ENCODE measurements around the gene STPG4.

The STPG4 gene, protein sequence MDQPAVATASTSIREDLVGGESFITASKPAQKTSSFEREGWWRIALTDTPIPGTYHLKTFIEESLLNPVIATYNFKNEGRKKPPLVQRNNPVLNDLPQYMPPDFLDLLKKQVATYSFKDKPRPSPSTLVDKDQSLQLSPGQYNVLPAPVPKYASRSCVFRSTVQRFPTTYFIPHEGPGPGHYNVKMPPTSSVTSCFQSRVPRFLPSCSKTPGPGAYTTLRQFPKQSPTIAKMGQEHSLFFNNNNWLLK

DNA sequence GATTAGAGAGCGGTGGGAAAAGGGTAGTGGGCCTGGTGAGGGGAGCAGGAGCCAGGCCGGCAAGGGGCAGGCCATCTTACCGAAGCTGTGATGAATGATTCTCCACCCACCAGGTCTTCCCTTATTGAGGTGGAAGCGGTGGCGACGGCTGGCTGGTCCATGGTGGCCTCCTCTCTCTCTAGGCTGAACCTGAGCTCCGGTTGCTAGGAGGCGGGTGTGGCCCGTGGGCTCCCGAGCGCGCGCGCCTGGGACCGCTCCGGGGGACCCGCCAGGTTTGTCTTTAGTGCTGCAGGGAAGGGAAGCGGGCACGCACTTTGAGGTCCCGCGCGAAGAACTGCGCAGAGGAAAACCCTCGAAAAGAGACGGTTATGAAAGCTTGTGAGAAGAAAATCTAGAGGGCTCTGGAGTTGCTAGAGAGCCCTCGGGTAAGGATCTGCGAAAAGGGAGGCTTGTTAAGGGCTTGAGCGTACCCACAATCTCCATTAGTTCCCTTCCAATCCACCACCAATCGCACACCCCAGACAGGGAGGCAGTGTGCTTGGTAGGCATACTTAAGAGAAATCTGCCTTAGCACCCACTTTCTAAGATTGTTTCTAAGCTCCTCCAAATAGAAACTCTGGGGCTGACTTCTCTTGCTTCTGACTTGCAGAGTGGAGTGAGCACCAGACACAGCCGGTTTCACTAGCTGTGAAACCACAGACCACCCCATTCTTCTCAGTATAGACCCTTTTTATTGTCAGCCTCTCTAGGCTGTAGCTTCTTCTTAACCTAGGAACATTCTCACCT, at the start of gene STPG4:
Gene STPG4, minus strand, starts transcription at position 218 of the 786 bp plus-strand sequence. Its CDS starts 57 bp downstream, at position 161.
- no peaks in the 10 kb centered on the region for H3K4me1 ChIP-seq (ENCODE audit: control insufficient read depth, insufficient read depth, low read length)
- no peak within 1 kb of the TSS for H3K9ac ChIP-seq (ENCODE audit: low read length)
- DNase-seq (ENCODE audit: low read depth), result no peak
- H3K36me3 ChIP-seq (ENCODE audit: control insufficient read depth, insufficient read depth, low read length, severe bottlenecking), result peaks cover 49% of the 10 kb centered on the region
- no peaks in the 10 kb centered on the region for H3K27me3 ChIP-seq (replicated peaks; ENCODE audit: control insufficient read depth, insufficient read depth, low read length)
- H3K4me3 ChIP-seq (ENCODE audit: low read length), result no peak within 1 kb of the TSS
- no peaks in the 10 kb centered on the region for H3K9me3 ChIP-seq (ENCODE audit: control insufficient read depth, low read length)

DNA sequence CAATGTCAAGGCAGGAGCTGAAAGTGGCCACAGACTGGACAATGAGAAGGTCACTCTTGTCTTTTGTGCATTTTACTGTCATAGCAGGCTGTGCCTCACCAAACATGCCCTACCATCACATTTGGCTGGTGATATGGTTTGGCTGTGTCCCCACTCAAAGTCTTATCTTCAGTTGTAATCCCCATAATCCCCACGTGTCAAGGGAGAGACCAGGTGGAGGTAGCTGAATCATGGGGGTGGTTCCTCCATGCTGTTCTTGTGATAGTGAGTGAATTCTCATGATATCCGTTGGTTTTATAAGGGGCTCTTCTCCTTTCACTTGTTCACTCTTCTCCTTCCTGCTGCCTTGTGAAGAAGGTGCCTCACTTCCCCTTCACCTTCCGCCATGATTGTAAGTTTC, 49.6 kb upstream of the STPG4 start:
- Histone ChIP-seq H3K36me3 (ENCODE audit: control insufficient read depth, insufficient read depth, low read length, severe bottlenecking) (no peaks in the 10 kb centered on the region), H3K4me1 (ENCODE audit: control insufficient read depth, insufficient read depth, low read length) (peaks cover 25% of the 10 kb centered on the region), H3K4me3 (ENCODE audit: low read length) (no peak overlapping the region), H3K9ac (ENCODE audit: low read length) (no peak overlapping the region), H3K27me3 (replicated peaks; ENCODE audit: control insufficient read depth, insufficient read depth, low read length) (no peaks in the 10 kb centered on the region), H3K9me3 (ENCODE audit: control insufficient read depth, low read length) (no peaks in the 10 kb centered on the region)
- no peak for DNase-seq (ENCODE audit: low read depth)

DNA sequence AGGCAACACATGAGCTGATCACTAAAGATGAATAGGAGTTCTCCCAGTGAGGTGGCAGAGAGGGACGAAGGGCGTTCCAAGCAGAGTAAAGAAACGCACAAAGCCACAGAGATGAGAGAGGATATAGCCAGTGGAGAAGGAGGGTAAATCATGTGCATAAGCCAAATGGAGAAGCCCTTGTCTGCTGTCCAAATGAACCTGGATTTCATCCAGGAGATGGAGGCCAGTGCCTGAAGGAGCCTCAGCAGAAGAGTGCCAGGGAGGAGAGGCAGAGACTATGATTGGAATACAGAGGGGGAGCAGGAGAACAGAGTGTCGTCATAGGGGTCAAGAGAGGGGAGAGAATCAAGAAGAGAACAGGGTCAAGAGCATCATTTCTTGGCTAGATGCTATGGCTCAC, 48.9 kb upstream of the STPG4 start:
- Histone ChIP-seq H3K9ac (ENCODE audit: low read length) (no peak overlapping the region), H3K36me3 (ENCODE audit: control insufficient read depth, insufficient read depth, low read length, severe bottlenecking) (no peaks in the 10 kb centered on the region), H3K4me3 (ENCODE audit: low read length) (no peak overlapping the region), H3K9me3 (ENCODE audit: control insufficient read depth, low read length) (no peaks in the 10 kb centered on the region), H3K27me3 (replicated peaks; ENCODE audit: control insufficient read depth, insufficient read depth, low read length) (no peaks in the 10 kb centered on the region), H3K4me1 (ENCODE audit: control insufficient read depth, insufficient read depth, low read length) (peaks cover 26% of the 10 kb centered on the region)
- DNase-seq (ENCODE audit: low read depth), result no peak

DNA sequence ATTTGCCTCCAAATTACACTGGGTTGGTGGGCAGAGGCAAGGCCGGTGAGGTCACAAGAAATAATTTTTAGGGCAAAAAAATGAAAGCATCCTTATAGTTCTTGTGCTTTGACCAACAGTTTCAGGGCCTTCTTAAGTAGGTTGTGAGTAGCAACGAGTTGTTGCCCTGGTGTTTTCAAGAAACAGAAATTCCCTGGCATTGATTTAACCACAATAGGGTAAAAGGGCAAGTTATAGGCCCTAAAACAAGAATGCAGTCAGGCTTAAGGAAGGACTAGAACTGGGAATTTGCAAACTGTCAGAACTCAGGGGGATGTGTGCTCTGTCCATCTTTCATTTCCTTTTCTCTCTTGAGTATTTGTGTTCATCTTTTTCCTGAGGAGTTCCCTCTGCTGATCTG, 46.1 kb upstream of the STPG4 start:
- H3K9ac ChIP-seq (ENCODE audit: low read length), result peak overlapping the region; percentile 36
- H3K4me1 ChIP-seq (ENCODE audit: control insufficient read depth, insufficient read depth, low read length), result peaks cover 20% of the 10 kb centered on the region
- H3K9me3 ChIP-seq (ENCODE audit: control insufficient read depth, low read length), result no peaks in the 10 kb centered on the region
- no peaks in the 10 kb centered on the region for H3K27me3 ChIP-seq (replicated peaks; ENCODE audit: control insufficient read depth, insufficient read depth, low read length)
- DNase-seq (ENCODE audit: low read depth), result no peak
- H3K36me3 ChIP-seq (ENCODE audit: control insufficient read depth, insufficient read depth, low read length, severe bottlenecking), result no peaks in the 10 kb centered on the region
- peak overlapping the region; percentile 24 for H3K4me3 ChIP-seq (ENCODE audit: low read length)

DNA sequence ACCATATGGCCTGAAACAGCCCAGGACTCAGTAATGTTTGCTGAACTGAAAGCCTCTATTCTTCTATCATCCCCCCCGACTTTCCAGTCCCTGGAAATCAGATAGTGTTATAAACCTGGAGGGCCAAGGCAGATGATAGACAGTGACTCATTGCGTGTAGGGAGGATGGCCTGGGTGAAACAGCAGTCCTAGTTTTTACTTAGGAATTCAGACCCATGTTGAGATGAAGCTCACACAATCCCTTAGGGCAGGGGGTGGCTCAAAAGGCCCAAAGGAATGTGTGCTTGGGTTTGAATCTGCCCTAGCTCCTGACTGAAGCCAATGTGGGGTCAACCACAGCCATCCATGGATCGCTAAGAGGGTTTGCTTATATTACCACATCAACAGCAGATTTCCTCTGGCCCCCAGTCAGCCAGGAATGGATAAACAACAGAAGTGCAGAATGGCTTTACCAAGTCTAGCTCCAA, 43.9 kb upstream of the STPG4 start:
- Histone ChIP-seq H3K9me3 (ENCODE audit: control insufficient read depth, low read length) (no peaks in the 10 kb centered on the region), H3K36me3 (ENCODE audit: control insufficient read depth, insufficient read depth, low read length, severe bottlenecking) (no peaks in the 10 kb centered on the region), H3K4me3 (ENCODE audit: low read length) (no peak overlapping the region), H3K27me3 (replicated peaks; ENCODE audit: control insufficient read depth, insufficient read depth, low read length) (no peaks in the 10 kb centered on the region), H3K9ac (ENCODE audit: low read length) (no peak overlapping the region), H3K4me1 (ENCODE audit: control insufficient read depth, insufficient read depth, low read length) (peaks cover 34% of the 10 kb centered on the region)
- DNase-seq (ENCODE audit: low read depth), result peak; percentile 85

DNA sequence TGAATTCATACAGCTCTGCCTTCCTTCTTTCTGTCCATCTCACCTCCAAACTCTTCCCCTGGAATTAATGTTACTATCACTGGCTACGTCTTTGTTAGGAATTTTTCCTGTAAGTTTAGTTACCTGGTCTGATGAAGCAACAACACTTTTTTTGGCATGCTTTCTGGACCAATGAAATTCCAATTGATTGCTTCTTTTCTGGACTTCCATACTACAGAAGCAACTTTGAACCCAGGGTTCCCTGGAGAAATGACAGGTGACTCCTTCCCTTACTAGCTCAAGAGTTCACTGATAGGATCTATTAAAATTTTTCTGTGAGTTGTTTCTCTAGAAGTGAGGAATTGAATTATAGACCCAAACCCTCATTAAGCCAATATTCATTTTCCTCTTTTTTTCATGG, 41.4 kb upstream of the STPG4 start:
- H3K27me3 ChIP-seq (replicated peaks; ENCODE audit: control insufficient read depth, insufficient read depth, low read length), result no peaks in the 10 kb centered on the region
- peaks cover 53% of the 10 kb centered on the region for H3K4me1 ChIP-seq (ENCODE audit: control insufficient read depth, insufficient read depth, low read length)
- no peak overlapping the region for H3K4me3 ChIP-seq (ENCODE audit: low read length)
- DNase-seq (ENCODE audit: low read depth), result no peak
- H3K9me3 ChIP-seq (ENCODE audit: control insufficient read depth, low read length), result no peaks in the 10 kb centered on the region
- no peak overlapping the region for H3K9ac ChIP-seq (ENCODE audit: low read length)
- H3K36me3 ChIP-seq (ENCODE audit: control insufficient read depth, insufficient read depth, low read length, severe bottlenecking), result no peaks in the 10 kb centered on the region

DNA sequence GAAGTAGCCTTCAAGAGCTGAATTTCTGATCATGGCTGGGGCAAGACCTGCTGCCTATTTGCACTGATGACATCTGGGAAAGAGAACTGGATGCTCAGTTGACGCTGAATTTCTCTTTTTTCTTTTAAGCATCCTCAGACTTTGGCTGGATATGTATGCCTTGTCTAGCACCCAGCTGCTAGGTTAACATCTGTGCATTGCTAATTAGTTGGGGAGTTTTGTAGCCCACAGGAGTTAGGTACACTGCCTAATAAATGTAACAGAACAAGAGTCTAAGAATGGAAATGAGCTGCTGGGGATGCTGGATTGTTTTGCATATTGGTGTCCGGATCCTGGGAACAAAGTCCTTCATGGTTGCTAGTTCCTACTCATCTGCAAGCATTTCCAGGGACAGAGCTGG, 40.9 kb upstream of the STPG4 start:
- H3K27me3 ChIP-seq (replicated peaks; ENCODE audit: control insufficient read depth, insufficient read depth, low read length), result no peaks in the 10 kb centered on the region
- H3K9me3 ChIP-seq (ENCODE audit: control insufficient read depth, low read length), result no peaks in the 10 kb centered on the region
- peaks cover 53% of the 10 kb centered on the region for H3K4me1 ChIP-seq (ENCODE audit: control insufficient read depth, insufficient read depth, low read length)
- H3K9ac ChIP-seq (ENCODE audit: low read length), result no peak overlapping the region
- no peak overlapping the region for H3K4me3 ChIP-seq (ENCODE audit: low read length)
- H3K36me3 ChIP-seq (ENCODE audit: control insufficient read depth, insufficient read depth, low read length, severe bottlenecking), result no peaks in the 10 kb centered on the region
- DNase-seq (ENCODE audit: low read depth), result no peak

DNA sequence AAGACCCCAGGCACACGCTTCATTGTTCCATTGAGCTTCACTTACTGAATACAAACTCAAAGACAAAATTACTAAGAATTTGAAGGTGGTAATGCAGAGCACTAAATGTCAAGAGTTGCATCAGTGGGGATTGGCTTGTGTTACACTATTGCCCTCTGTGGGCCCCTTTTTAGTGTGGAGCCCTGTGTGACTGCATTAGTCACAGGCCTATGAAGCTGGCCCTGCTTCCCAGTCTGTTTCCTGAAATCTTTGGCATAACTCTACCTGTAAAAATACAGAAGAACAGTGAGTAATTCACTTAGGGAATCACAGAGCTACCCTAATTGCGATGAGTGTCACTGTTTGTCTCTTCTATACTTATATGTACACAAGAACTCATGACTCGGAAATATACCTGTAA, 40.0 kb upstream of the STPG4 start:
- H3K4me1 ChIP-seq (ENCODE audit: control insufficient read depth, insufficient read depth, low read length), result peaks cover 56% of the 10 kb centered on the region

DNA sequence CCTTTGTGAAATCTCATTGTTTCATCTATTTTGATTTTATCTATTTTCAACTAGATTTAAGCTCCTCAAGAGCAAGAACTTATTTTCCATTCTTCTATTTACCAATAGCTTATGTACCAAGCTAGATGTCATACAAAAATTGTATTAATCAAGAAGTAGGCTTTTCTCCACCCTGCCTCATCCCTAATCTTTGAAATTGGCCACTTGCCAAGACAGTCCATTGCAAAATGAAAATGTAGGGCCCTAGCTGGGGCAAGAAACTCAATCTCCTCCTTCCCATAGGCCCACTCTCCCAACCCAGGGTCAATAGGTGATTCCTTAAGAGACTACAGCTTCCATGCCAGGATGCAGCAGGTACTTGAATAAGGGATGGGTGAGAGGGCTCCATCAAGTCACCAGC, 39.3 kb upstream of the STPG4 start:
- peaks cover 59% of the 10 kb centered on the region for H3K4me1 ChIP-seq (ENCODE audit: control insufficient read depth, insufficient read depth, low read length)

More for the DNA sequence above, 40.0 kb upstream of the STPG4 start:
- H3K9ac ChIP-seq (ENCODE audit: low read length), result no peak overlapping the region
- no peaks in the 10 kb centered on the region for H3K36me3 ChIP-seq (ENCODE audit: control insufficient read depth, insufficient read depth, low read length, severe bottlenecking)
- no peak overlapping the region for H3K4me3 ChIP-seq (ENCODE audit: low read length)
- DNase-seq (ENCODE audit: low read depth), result peak; percentile 59
- H3K9me3 ChIP-seq (ENCODE audit: control insufficient read depth, low read length), result no peaks in the 10 kb centered on the region
- no peaks in the 10 kb centered on the region for H3K27me3 ChIP-seq (replicated peaks; ENCODE audit: control insufficient read depth, insufficient read depth, low read length)

DNA sequence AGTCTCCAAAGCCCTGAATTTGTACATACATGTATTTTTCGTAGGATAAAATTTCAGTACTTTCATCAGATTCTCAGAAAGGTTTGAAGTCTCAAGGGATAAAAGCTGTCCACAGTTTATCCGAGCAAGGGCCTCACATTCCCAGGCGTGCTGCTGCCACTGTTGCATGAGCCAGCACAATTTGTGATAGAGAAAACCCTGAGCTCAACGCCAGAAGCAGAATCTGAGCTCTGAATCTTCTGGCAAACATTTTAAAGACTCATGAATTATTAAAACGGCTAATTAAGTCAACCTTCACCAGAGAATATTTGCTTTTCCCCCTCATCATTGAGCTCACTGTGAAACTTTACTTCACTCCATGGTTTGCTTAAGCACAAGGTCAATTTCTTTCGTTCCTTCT, 38.5 kb upstream of the STPG4 start:
- Histone ChIP-seq H3K9ac (ENCODE audit: low read length) (peak overlapping the region; percentile 17), H3K36me3 (ENCODE audit: control insufficient read depth, insufficient read depth, low read length, severe bottlenecking) (no peaks in the 10 kb centered on the region), H3K4me3 (ENCODE audit: low read length) (no peak overlapping the region), H3K27me3 (replicated peaks; ENCODE audit: control insufficient read depth, insufficient read depth, low read length) (no peaks in the 10 kb centered on the region), H3K9me3 (ENCODE audit: control insufficient read depth, low read length) (no peaks in the 10 kb centered on the region), H3K4me1 (ENCODE audit: control insufficient read depth, insufficient read depth, low read length) (peaks cover 62% of the 10 kb centered on the region)
- no peak for DNase-seq (ENCODE audit: low read depth)

More for the DNA sequence above, 39.3 kb upstream of the STPG4 start:
- no peaks in the 10 kb centered on the region for H3K36me3 ChIP-seq (ENCODE audit: control insufficient read depth, insufficient read depth, low read length, severe bottlenecking)
- H3K9me3 ChIP-seq (ENCODE audit: control insufficient read depth, low read length), result no peaks in the 10 kb centered on the region
- peak overlapping the region; percentile 3 for H3K4me3 ChIP-seq (ENCODE audit: low read length)
- no peak for DNase-seq (ENCODE audit: low read depth)
- H3K9ac ChIP-seq (ENCODE audit: low read length), result no peak overlapping the region
- no peaks in the 10 kb centered on the region for H3K27me3 ChIP-seq (replicated peaks; ENCODE audit: control insufficient read depth, insufficient read depth, low read length)

DNA sequence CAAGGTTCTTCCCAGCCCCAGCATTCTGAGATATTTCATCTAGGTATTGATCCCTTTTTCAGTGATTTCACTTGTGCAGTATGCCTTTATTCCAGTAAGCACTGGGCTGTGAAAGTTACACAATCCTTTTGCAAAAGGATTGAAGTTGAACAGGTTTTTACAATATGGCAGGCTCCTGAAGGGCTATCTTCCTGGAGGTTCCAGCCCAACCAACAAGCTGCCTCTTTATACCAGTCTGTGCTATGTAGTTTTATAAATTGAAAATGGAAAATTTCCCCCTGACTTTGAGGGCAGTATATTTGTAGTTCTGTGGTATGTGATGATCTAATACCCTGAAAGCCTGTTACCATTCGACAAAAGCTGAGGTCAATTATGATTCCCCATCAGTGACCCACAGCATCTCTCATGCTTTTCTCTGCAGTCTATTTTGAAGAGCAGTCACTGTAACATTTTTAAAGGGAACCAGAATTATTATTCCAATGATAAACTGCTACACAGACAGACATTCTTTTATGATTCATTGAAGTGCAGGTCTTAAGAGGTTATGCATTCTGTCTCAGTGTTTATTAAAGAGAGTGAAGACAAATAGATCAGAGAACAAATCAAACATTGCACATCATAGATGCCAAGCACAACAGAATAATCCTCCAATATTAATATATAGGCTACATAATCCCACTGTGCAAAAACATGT, 35.2 kb upstream of the STPG4 start:
- no peaks in the 10 kb centered on the region for H3K36me3 ChIP-seq (ENCODE audit: control insufficient read depth, insufficient read depth, low read length, severe bottlenecking)
- no peak overlapping the region for H3K9ac ChIP-seq (ENCODE audit: low read length)
- H3K4me3 ChIP-seq (ENCODE audit: low read length), result peak overlapping the region; percentile 8
- peak; percentile 70 for DNase-seq (ENCODE audit: low read depth)
- no peaks in the 10 kb centered on the region for H3K9me3 ChIP-seq (ENCODE audit: control insufficient read depth, low read length)
- H3K27me3 ChIP-seq (replicated peaks; ENCODE audit: control insufficient read depth, insufficient read depth, low read length), result no peaks in the 10 kb centered on the region
- peaks cover 61% of the 10 kb centered on the region for H3K4me1 ChIP-seq (ENCODE audit: control insufficient read depth, insufficient read depth, low read length)
